Measurements from ENCODE around the gene AOC1.

The AOC1 gene

DNA sequence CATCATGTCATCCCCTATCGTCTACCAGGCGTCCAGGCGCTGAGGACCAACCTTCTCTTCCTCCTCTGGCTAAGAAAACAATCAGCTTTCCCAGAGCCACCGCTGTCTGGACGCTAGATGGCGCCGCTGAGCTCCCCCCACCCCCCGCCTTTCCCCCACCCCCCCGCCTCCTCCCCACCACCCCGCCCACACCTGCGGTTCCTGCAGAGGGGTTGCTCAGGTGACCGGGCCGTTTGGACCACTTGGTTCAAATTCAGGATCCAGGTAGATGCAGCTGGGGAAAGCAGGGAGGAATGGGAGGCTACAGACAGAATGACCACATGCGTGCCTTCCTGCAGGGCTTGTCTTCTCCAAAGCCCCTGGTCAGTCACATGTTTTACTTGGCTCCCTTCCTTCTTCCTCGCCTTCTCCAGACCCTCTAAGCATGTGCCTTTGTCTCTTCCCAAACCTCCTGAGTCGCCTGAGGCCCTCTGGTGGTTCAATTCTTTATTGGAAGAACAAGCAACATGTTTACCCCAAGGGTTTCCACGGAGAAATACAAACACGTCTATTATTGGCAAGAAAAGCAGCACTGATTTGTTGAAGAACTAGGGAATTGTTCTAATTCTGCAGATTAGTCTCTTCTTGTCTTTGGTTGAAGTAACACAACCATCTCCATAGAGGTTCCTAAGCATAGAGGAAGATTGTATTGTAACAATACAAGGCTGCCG lies 24.7 kb downstream of the AOC1 start:
- POLR2A ChIA-PET, result no interaction called here

DNA sequence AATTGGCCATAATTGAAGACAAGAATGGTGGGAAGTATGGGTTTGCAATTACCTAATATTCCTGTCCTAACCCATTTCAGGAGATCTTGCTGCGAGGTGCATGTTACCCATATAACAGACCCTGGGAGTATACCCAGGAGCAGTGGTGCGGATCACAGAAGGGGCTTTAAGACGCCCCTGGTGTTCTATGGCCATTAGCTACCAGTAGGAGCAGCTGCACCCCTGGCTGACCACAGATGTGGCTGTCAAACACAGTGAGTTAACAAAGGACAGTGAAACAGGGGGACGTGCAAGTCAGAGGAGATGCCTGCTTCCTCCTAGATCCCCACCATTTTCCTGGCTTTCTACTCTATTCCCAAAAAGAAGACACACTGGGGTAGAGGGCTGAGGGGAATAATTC lies 25.2 kb downstream of the AOC1 start:
- 100% methylated on average over 2 of the region's 4 CpGs for WGBS (ENCODE audit: insufficient coverage)
- ChIA-PET CTCF (interaction anchor here (0.6 to 6.5 kb wide), 20 partner anchors 8 to 428 kb away, joined by 3 to 51 read pairs (median 4); partner anchors contain the start of genes GIMAP8 and TMEM176B), POLR2A (no interaction called here)
- Histone ChIP-seq H3K9me3 (ENCODE audit: control extremely low read depth in 1 of 5, control insufficient read depth in 4 of 5, insufficient read depth in 2 of 5, low read depth in 1 of 5, low read length in 4 of 5) (peaks cover 0 to 22% (median 4%) of the 10 kb centered on the region in 5 experiments), H3K36me3 (ENCODE audit: control insufficient read depth in 4 of 4, insufficient read depth in 4 of 4, low read length in 3 of 4) (no peaks in the 10 kb centered on the region), H3K27me3 (replicated peaks in 2 of 5; ENCODE audit: control insufficient read depth in 4 of 5, insufficient read depth in 5 of 5, low read length in 4 of 5) (peaks cover 0 to 9% (median 0%) of the 10 kb centered on the region in 5 experiments), H3K4me1 (ENCODE audit: control extremely low read depth in 1 of 4, control insufficient read depth in 4 of 4, insufficient read depth in 4 of 4, low read length in 3 of 4) (peaks cover 0 to 8% (median 4%) of the 10 kb centered on the region in 4 experiments), H3K4me3 (ENCODE audit: control insufficient read depth in 1 of 7, extremely low read depth in 1 of 7, insufficient read depth in 4 of 7, low read depth in 2 of 7, low read length in 6 of 7) (no peak overlapping the region), H3K27ac (ENCODE audit: insufficient read depth in 1 of 2, low read depth in 1 of 2, low read length in 2 of 2, poor library complexity in 1 of 2, severe bottlenecking in 2 of 2) (no peak overlapping the region)
- no peak for DNase-seq

More for the DNA sequence above, 24.7 kb downstream of the AOC1 start:
- H3K9me3 ChIP-seq (ENCODE audit: control extremely low read depth in 1 of 5, control insufficient read depth in 4 of 5, insufficient read depth in 2 of 5, low read depth in 1 of 5, low read length in 4 of 5), result peaks cover 0 to 21% (median 4%) of the 10 kb centered on the region in 5 experiments
- H3K27ac ChIP-seq (ENCODE audit: insufficient read depth in 1 of 2, low read depth in 1 of 2, low read length in 2 of 2, poor library complexity in 1 of 2, severe bottlenecking in 2 of 2), result no peak overlapping the region
- H3K4me3 ChIP-seq (ENCODE audit: control insufficient read depth in 1 of 7, extremely low read depth in 1 of 7, insufficient read depth in 4 of 7, low read depth in 2 of 7, low read length in 6 of 7), result peak overlapping the region in 2 of 7 experiments; percentile 35 to 54
- H3K27me3 ChIP-seq (replicated peaks in 2 of 5; ENCODE audit: control insufficient read depth in 4 of 5, insufficient read depth in 5 of 5, low read length in 4 of 5), result peaks cover 0 to 9% (median 0%) of the 10 kb centered on the region in 5 experiments
- 16% methylated on average over 8 of the region's 19 CpGs for WGBS (ENCODE audit: insufficient coverage)
- H3K4me1 ChIP-seq (ENCODE audit: control extremely low read depth in 1 of 4, control insufficient read depth in 4 of 4, insufficient read depth in 4 of 4, low read length in 3 of 4), result peaks cover 0 to 8% (median 4%) of the 10 kb centered on the region in 4 experiments
- no peaks in the 10 kb centered on the region for H3K36me3 ChIP-seq (ENCODE audit: control insufficient read depth in 4 of 4, insufficient read depth in 4 of 4, low read length in 3 of 4)
- CTCF ChIA-PET, result interaction anchor here (0.6 to 6.5 kb wide), 21 partner anchors 8 to 428 kb away, joined by 3 to 51 read pairs (median 4); partner anchors contain the start of gene GIMAP8
- DNase-seq, result peak; percentile 87 to 91 (median 91)

GRCh38 chr7:150879345-150879744 lies 27.0 kb downstream of the AOC1 start:
- Histone ChIP-seq H3K4me1 (ENCODE audit: control extremely low read depth in 1 of 4, control insufficient read depth in 4 of 4, insufficient read depth in 4 of 4, low read length in 3 of 4) (peaks cover 0 to 8% (median 4%) of the 10 kb centered on the region in 4 experiments), H3K9me3 (ENCODE audit: control extremely low read depth in 1 of 5, control insufficient read depth in 4 of 5, insufficient read depth in 2 of 5, low read depth in 1 of 5, low read length in 4 of 5) (peaks cover 0 to 29% (median 4%) of the 10 kb centered on the region in 5 experiments), H3K27me3 (replicated peaks in 2 of 5; ENCODE audit: control insufficient read depth in 4 of 5, insufficient read depth in 5 of 5, low read length in 4 of 5) (peaks cover 0 to 9% (median 0%) of the 10 kb centered on the region in 5 experiments), H3K4me3 (ENCODE audit: control insufficient read depth in 1 of 7, extremely low read depth in 1 of 7, insufficient read depth in 4 of 7, low read depth in 2 of 7, low read length in 6 of 7) (no peak overlapping the region), H3K36me3 (ENCODE audit: control insufficient read depth in 4 of 4, insufficient read depth in 4 of 4, low read length in 3 of 4) (no peaks in the 10 kb centered on the region), H3K27ac (ENCODE audit: insufficient read depth in 1 of 2, low read depth in 1 of 2, low read length in 2 of 2, poor library complexity in 1 of 2, severe bottlenecking in 2 of 2) (no peak overlapping the region)
- CTCF ChIA-PET, result interaction anchor here (0.9 to 6.5 kb wide), 11 partner anchors 10 to 430 kb away, joined by 3 to 51 read pairs (median 8); partner anchors contain the start of genes GIMAP8 and TMEM176B
- POLR2A ChIA-PET, result no interaction called here
- peak in 1 of 3 donors; percentile 35 for DNase-seq

DNA sequence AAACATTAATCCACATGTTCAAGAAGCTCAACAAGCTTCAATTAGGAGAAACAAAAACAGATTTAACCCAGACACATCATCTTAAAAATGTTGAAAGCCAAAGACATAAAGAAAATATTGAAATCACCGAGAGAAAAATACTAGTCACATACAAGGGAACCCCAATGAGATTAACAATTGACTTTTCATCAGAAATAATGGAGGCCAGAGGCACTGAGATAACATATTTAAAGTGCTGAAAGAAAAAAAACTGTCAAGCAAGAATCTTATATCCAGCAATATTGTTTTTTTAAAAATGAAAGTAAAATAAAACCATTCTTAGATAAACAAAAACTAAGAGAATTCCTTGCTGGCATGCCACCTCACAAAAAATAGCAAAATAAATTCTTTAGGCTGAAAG lies 28.9 kb downstream of the AOC1 start:
- peaks cover 2 to 40% (median 4%) of the 10 kb centered on the region in 5 experiments for H3K9me3 ChIP-seq (ENCODE audit: control extremely low read depth in 1 of 5, control insufficient read depth in 4 of 5, insufficient read depth in 2 of 5, low read depth in 1 of 5, low read length in 4 of 5)
- ChIA-PET CTCF (interaction anchor here (1.3 to 1.5 kb wide), 4 partner anchors 10 to 62 kb away, joined by 3 to 5 read pairs (median 4); no protein-coding TSS in a partner anchor), POLR2A (no interaction called here)
- no peaks in the 10 kb centered on the region for H3K36me3 ChIP-seq (ENCODE audit: control insufficient read depth in 4 of 4, insufficient read depth in 4 of 4, low read length in 3 of 4)
- no peak overlapping the region for H3K4me3 ChIP-seq (ENCODE audit: control insufficient read depth in 1 of 7, extremely low read depth in 1 of 7, insufficient read depth in 4 of 7, low read depth in 2 of 7, low read length in 6 of 7)
- peaks cover 0 to 7% (median 0%) of the 10 kb centered on the region in 5 experiments for H3K27me3 ChIP-seq (replicated peaks in 2 of 5; ENCODE audit: control insufficient read depth in 4 of 5, insufficient read depth in 5 of 5, low read length in 4 of 5)
- no peak overlapping the region for H3K27ac ChIP-seq (ENCODE audit: insufficient read depth in 1 of 2, low read depth in 1 of 2, low read length in 2 of 2, poor library complexity in 1 of 2, severe bottlenecking in 2 of 2)
- no CpG with 5 or more reads among the region's 1 CpG for WGBS (ENCODE audit: insufficient coverage)
- H3K4me1 ChIP-seq (ENCODE audit: control extremely low read depth in 1 of 4, control insufficient read depth in 4 of 4, insufficient read depth in 4 of 4, low read length in 3 of 4), result peaks cover 0 to 8% (median 4%) of the 10 kb centered on the region in 4 experiments
- peak in 1 of 3 donors; percentile 31 for DNase-seq

GRCh38 chr7:150890853-150891584 lies 38.7 kb downstream of the AOC1 start:
- peaks cover 0 to 18% (median 9%) of the 10 kb centered on the region in 5 experiments for H3K9me3 ChIP-seq (ENCODE audit: control extremely low read depth in 1 of 5, control insufficient read depth in 4 of 5, insufficient read depth in 2 of 5, low read depth in 1 of 5, low read length in 4 of 5)
- no peak for DNase-seq
- H3K4me3 ChIP-seq (ENCODE audit: control insufficient read depth in 1 of 7, extremely low read depth in 1 of 7, insufficient read depth in 4 of 7, low read depth in 2 of 7, low read length in 6 of 7), result no peak overlapping the region
- CTCF ChIA-PET, result interaction anchor here (0.8 to 1.1 kb wide), 2 partner anchors 12 to 121 kb away, joined by 3 to 5 read pairs; no protein-coding TSS in a partner anchor
- 40% methylated on average over 1 of the region's 2 CpGs for WGBS (ENCODE audit: insufficient coverage)
- no peak overlapping the region for H3K27ac ChIP-seq (ENCODE audit: insufficient read depth in 1 of 2, low read depth in 1 of 2, low read length in 2 of 2, poor library complexity in 1 of 2, severe bottlenecking in 2 of 2)
- POLR2A ChIA-PET, result no interaction called here
- H3K4me1 ChIP-seq (ENCODE audit: control extremely low read depth in 1 of 4, control insufficient read depth in 4 of 4, insufficient read depth in 4 of 4, low read length in 3 of 4), result no peaks in the 10 kb centered on the region
- no peaks in the 10 kb centered on the region for H3K36me3 ChIP-seq (ENCODE audit: control insufficient read depth in 4 of 4, insufficient read depth in 4 of 4, low read length in 3 of 4)
- H3K27me3 ChIP-seq (replicated peaks in 2 of 5; ENCODE audit: control insufficient read depth in 4 of 5, insufficient read depth in 5 of 5, low read length in 4 of 5), result peaks cover 0 to 11% (median 0%) of the 10 kb centered on the region in 5 experiments

DNA sequence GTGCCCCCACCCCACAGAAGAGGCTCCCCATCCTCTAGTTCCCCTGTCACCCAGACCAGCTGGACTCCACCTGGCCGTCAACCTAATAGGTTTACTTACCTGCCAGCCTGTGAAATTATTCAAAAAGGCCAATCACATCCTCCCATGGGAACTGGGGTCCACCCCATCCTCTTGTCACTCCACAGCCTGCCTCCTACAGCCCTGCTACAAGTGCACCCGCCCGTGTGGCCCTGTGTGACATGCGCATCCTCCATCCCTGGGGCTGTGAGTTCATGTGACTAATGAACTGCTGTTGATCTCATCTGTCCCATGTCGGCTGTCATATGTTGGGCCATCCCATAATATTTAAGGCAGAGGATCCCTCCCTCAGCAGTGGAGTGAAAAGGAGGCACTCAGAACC lies 39.4 kb downstream of the AOC1 start:
- Histone ChIP-seq H3K4me1 (ENCODE audit: control extremely low read depth in 1 of 4, control insufficient read depth in 4 of 4, insufficient read depth in 4 of 4, low read length in 3 of 4) (no peaks in the 10 kb centered on the region), H3K4me3 (ENCODE audit: control insufficient read depth in 1 of 7, extremely low read depth in 1 of 7, insufficient read depth in 4 of 7, low read depth in 2 of 7, low read length in 6 of 7) (no peak overlapping the region), H3K27me3 (replicated peaks in 2 of 5; ENCODE audit: control insufficient read depth in 4 of 5, insufficient read depth in 5 of 5, low read length in 4 of 5) (peaks cover 0 to 17% (median 0%) of the 10 kb centered on the region in 5 experiments), H3K27ac (ENCODE audit: insufficient read depth in 1 of 2, low read depth in 1 of 2, low read length in 2 of 2, poor library complexity in 1 of 2, severe bottlenecking in 2 of 2) (no peak overlapping the region), H3K9me3 (ENCODE audit: control extremely low read depth in 1 of 5, control insufficient read depth in 4 of 5, insufficient read depth in 2 of 5, low read depth in 1 of 5, low read length in 4 of 5) (peaks cover 0 to 18% (median 9%) of the 10 kb centered on the region in 5 experiments), H3K36me3 (ENCODE audit: control insufficient read depth in 4 of 4, insufficient read depth in 4 of 4, low read length in 3 of 4) (no peaks in the 10 kb centered on the region)
- ChIA-PET CTCF (interaction anchor here (0.8 to 1.9 kb wide), 3 partner anchors 13 to 121 kb away, joined by 3 to 5 read pairs (median 5); no protein-coding TSS in a partner anchor), POLR2A (no interaction called here)
- 93% methylated on average over 4 of the region's 5 CpGs for WGBS (ENCODE audit: insufficient coverage)
- DNase-seq, result no peak

All from common myeloid progenitor, CD34-positive (primary cell).